ENCODE measurements around the gene TBC1D8. TPM values are rescaled to one million over a fixed set of nuclear protein-coding genes. Genes with fewer than 3 reads are reported as not detected.

Gene TBC1D8
- total and polyA plus RNA-seq, 9 of the 15 experiments (the other 6 are each of a cell fraction or from before 2014, with no cell fraction given): 0.36 to 1.3 (median 0.82) TPM

DNA sequence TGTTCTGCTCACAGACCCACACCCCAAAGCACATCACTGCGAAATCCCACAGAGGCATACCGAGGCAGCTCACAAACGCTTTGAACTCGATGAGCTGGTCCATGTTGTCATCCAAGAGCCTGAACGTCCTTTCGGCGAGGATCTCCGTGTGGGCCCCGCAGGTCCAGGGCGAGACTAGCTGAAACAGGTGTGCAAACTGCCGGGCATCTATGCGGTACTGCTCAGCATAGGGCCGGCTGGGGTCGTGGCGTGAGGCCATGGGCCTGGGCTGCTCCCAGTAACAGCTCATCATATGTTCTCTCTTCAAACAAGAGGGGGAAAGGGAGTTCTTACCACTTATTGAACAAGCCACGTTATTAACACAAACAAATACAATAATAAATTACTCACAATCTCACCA, 129.0 kb downstream of the TBC1D8 start:
- in situ Hi-C loops (cut with MboI): no loop called here
- intact Hi-C loops (cut with micrococcal nuclease): no loop called here
- no peaks in the 10 kb centered on the region for H3K27me3 ChIP-seq (ENCODE audit: control insufficient read depth in 2 of 2, insufficient read depth in 2 of 2, low read length in 2 of 2)
- no peak overlapping the region for H2AFZ ChIP-seq (ENCODE audit: low read depth, low read length)
- H3K9me1 ChIP-seq (ENCODE audit: control insufficient read depth, insufficient read depth, low read length): no peaks in the 10 kb centered on the region
- no peak for DNase-seq (ENCODE audit: extremely low read depth in 1 of 4, low spot score in 3 of 4)
- no peaks in the 10 kb centered on the region for H3K9me3 ChIP-seq (replicated peaks; ENCODE audit: control insufficient read depth, insufficient read depth, low read depth, low read length)
- CTCF ChIA-PET (ENCODE audit: low intra/inter-chr PET ratio): no interaction called here
- H3K27ac ChIP-seq (ENCODE audit: extremely low read depth, low read depth, low read length): no peak overlapping the region
- no peak overlapping the region for H3K4me2 ChIP-seq (ENCODE audit: insufficient read depth, low read length)
- POLR2A ChIA-PET: interaction anchor here (0.6 to 2.4 kb wide), 2 partner anchors 8 to 540 kb away, joined by 4 to 8 read pairs; no protein-coding TSS in a partner anchor
- ATAC-seq: no peak
- no peak for FAIRE-seq
- H3K36me3 ChIP-seq (ENCODE audit: control insufficient read depth, insufficient read depth, low read length): peaks cover 19% of the 10 kb centered on the region; the same call in 2 of the 3 replicates
- no peaks in the 10 kb centered on the region; a peak in 1 of 5 replicates for H3K4me1 ChIP-seq (replicated peaks in 1 of 2; ENCODE audit: control insufficient read depth in 2 of 2, insufficient read depth in 2 of 2, low read length in 2 of 2)
- WGBS (ENCODE audit: insufficient coverage, low coverage, missing lambda C conversion rate): 85% methylated on average over 16 of the region's 16 CpGs
- BruUV-seq (replicated peaks): no TSS peak
- H3K79me2 ChIP-seq (ENCODE audit: control insufficient read depth, insufficient read depth, low read length): no peaks in the 10 kb centered on the region
- no peak overlapping the region for H3K4me3 ChIP-seq
- H4K20me1 ChIP-seq (replicated peaks; ENCODE audit: control insufficient read depth, insufficient read depth, low read length): no peaks in the 10 kb centered on the region
- no peak overlapping the region for H3K9ac ChIP-seq (ENCODE audit: insufficient read depth in 1 of 2, low read depth in 2 of 2, low read length in 2 of 2)
- TF ChIP-seq TAL1 (IDR thresholded peaks at IDR 0.05): no peak
- TF ChIP-seq RB1 (IDR thresholded peaks at IDR 0.05; ENCODE audit: low read depth): no peak
- no peak for TF ChIP-seq MGA (IDR thresholded peaks at IDR 0.05)
- no peak for TF ChIP-seq ZNF778 (CRISPR knock-in tag; IDR thresholded peaks at IDR 0.05)
- TF ChIP-seq FOXK1 (CRISPR knock-in tag; IDR thresholded peaks at IDR 0.05; ENCODE audit: borderline replicate concordance): no peak
- TF ChIP-seq BCLAF1 (IDR thresholded peaks at IDR 0.05; ENCODE audit: borderline replicate concordance in 1 of 2, control insufficient read depth in 1 of 2, low read depth in 2 of 2, low read length in 1 of 2): no peak
- TF ChIP-seq HDAC1 (IDR thresholded peaks at IDR 0.05): no peak

All from K562 (cell line).